Stimulated activated memory B cell treated with anti-CD40 and anti-IgM and Interleukin-4, amounts not matched to agents 10 μg/mL and 1 μg/mL and 100 μg/mL, for 72 hours (primary cell): ENCODE data around the gene TCHP.

Experiments used
- ATAC-seq: fragments of 150-1000 bp; cut with Tn5 transposase; 2 replicates; pipeline ENCODE4 v1.10.0; 2021
- H3K27ac Mint-ChIP-seq: one replicate; pipeline ENCODE4 v1.8.0; 2022; ENCODE audit warnings: mild to moderate bottlenecking, mixed read lengths
- H3K27me3 Mint-ChIP-seq: one replicate; pipeline ENCODE4 v1.8.0; 2022; ENCODE audit warnings: mixed read lengths
- H3K36me3 Mint-ChIP-seq: one replicate; pipeline ENCODE4 v1.8.0; 2022; ENCODE audit warnings: mixed read lengths
- H3K4me1 Mint-ChIP-seq: one replicate; pipeline ENCODE4 v1.8.0; 2022; ENCODE audit warnings: mixed read lengths
- H3K4me3 Mint-ChIP-seq: one replicate; pipeline ENCODE4 v1.8.0; 2022; ENCODE audit warnings: mild to moderate bottlenecking, moderate library complexity, mixed read lengths
- H3K9me3 Mint-ChIP-seq: one replicate; pipeline ENCODE4 v1.8.0; 2022; ENCODE audit warnings: mixed read lengths

TCHP gene

GRCh38 chr12:109931143-109931542, 31.1 kb downstream of the TCHP start:
- Mint-ChIP-seq H3K9me3 (no peaks in the 10 kb centered on the region), H3K27ac (no peak overlapping the region), H3K4me1 (no peaks in the 10 kb centered on the region), H3K27me3 (no peaks in the 10 kb centered on the region), H3K36me3 (peaks cover 27% of the 10 kb centered on the region), H3K4me3 (no peak overlapping the region)
- no peak for ATAC-seq

- Mint-ChIP-seq H3K4me3 (no peak overlapping the region), H3K9me3 (no peaks in the 10 kb centered on the region), H3K27ac (peak overlapping the region; percentile 1), H3K4me1 (no peaks in the 10 kb centered on the region), H3K27me3 (no peaks in the 10 kb centered on the region), H3K36me3 (peaks cover 39% of the 10 kb centered on the region)
- ATAC-seq, result no peak
Measured at GRCh38 chr12:109932878-109933503, 32.9 kb downstream of the TCHP start.

- Mint-ChIP-seq H3K9me3 (no peaks in the 10 kb centered on the region), H3K27me3 (no peaks in the 10 kb centered on the region), H3K4me3 (no peak overlapping the region), H3K27ac (no peak overlapping the region), H3K4me1 (no peaks in the 10 kb centered on the region), H3K36me3 (peaks cover 49% of the 10 kb centered on the region)
- ATAC-seq, result no peak
Measured at GRCh38 chr12:109934026-109934425, 34.0 kb downstream of the TCHP start.

GRCh38 chr12:109937371-109937770, 37.3 kb downstream of the TCHP start:
- no peak overlapping the region for H3K27ac Mint-ChIP-seq
- H3K36me3 Mint-ChIP-seq, result peaks cover 49% of the 10 kb centered on the region

GRCh38 chr12:109938947-109939346, 38.9 kb downstream of the TCHP start:
- no peak for ATAC-seq
- no peak overlapping the region for H3K27ac Mint-ChIP-seq
- no peaks in the 10 kb centered on the region for H3K9me3 Mint-ChIP-seq
- H3K36me3 Mint-ChIP-seq, result peaks cover 42% of the 10 kb centered on the region
- no peak overlapping the region for H3K4me3 Mint-ChIP-seq
- H3K4me1 Mint-ChIP-seq, result no peaks in the 10 kb centered on the region
- H3K27me3 Mint-ChIP-seq, result no peaks in the 10 kb centered on the region

More at GRCh38 chr12:109937371-109937770, 37.3 kb downstream of the TCHP start:
- no peak overlapping the region for H3K4me3 Mint-ChIP-seq
- H3K27me3 Mint-ChIP-seq, result no peaks in the 10 kb centered on the region
- H3K4me1 Mint-ChIP-seq, result no peaks in the 10 kb centered on the region
- H3K9me3 Mint-ChIP-seq, result no peaks in the 10 kb centered on the region
- ATAC-seq, result no peak

- no peaks in the 10 kb centered on the region for H3K9me3 Mint-ChIP-seq
- H3K4me3 Mint-ChIP-seq, result no peak overlapping the region
- no peak for ATAC-seq
- no peak overlapping the region for H3K27ac Mint-ChIP-seq
- H3K27me3 Mint-ChIP-seq, result no peaks in the 10 kb centered on the region
- H3K4me1 Mint-ChIP-seq, result no peaks in the 10 kb centered on the region
- H3K36me3 Mint-ChIP-seq, result peaks cover 42% of the 10 kb centered on the region
Measured at GRCh38 chr12:109939504-109939903, 39.4 kb downstream of the TCHP start.

GRCh38 chr12:109940339-109940923, 40.4 kb downstream of the TCHP start:
- Mint-ChIP-seq H3K27ac (no peak overlapping the region), H3K27me3 (no peaks in the 10 kb centered on the region)

GRCh38 chr12:109943811-109944210, 43.7 kb downstream of the TCHP start:
- Mint-ChIP-seq H3K4me1 (peaks cover 23% of the 10 kb centered on the region), H3K4me3 (no peak overlapping the region), H3K9me3 (no peaks in the 10 kb centered on the region), H3K27me3 (no peaks in the 10 kb centered on the region), H3K27ac (no peak overlapping the region), H3K36me3 (peaks cover 45% of the 10 kb centered on the region)
- ATAC-seq, result no peak

More at GRCh38 chr12:109940339-109940923, 40.4 kb downstream of the TCHP start:
- peaks cover 48% of the 10 kb centered on the region for H3K36me3 Mint-ChIP-seq
- no peak overlapping the region for H3K4me3 Mint-ChIP-seq
- no peaks in the 10 kb centered on the region for H3K4me1 Mint-ChIP-seq
- ATAC-seq, result no peak
- H3K9me3 Mint-ChIP-seq, result no peaks in the 10 kb centered on the region

- no peak for ATAC-seq
- H3K4me1 Mint-ChIP-seq, result peaks cover 23% of the 10 kb centered on the region
- no peaks in the 10 kb centered on the region for H3K9me3 Mint-ChIP-seq
- no peak overlapping the region for H3K27ac Mint-ChIP-seq
- H3K4me3 Mint-ChIP-seq, result no peak overlapping the region
- no peaks in the 10 kb centered on the region for H3K27me3 Mint-ChIP-seq
- H3K36me3 Mint-ChIP-seq, result peaks cover 37% of the 10 kb centered on the region
Measured at GRCh38 chr12:109944561-109945359, 44.7 kb downstream of the TCHP start.

GRCh38 chr12:109946505-109946904, 46.4 kb downstream of the TCHP start:
- Mint-ChIP-seq H3K36me3 (peaks cover 46% of the 10 kb centered on the region), H3K27me3 (no peaks in the 10 kb centered on the region), H3K27ac (peak overlapping the region; percentile 23), H3K4me3 (no peak overlapping the region), H3K4me1 (peaks cover 23% of the 10 kb centered on the region), H3K9me3 (no peaks in the 10 kb centered on the region)
- no peak for ATAC-seq

GRCh38 chr12:109946913-109947312, 46.8 kb downstream of the TCHP start:
- ATAC-seq, result no peak
- no peak overlapping the region for H3K4me3 Mint-ChIP-seq

GRCh38 chr12:109947521-109947920, 47.4 kb downstream of the TCHP start:
- no peak for ATAC-seq
- Mint-ChIP-seq H3K9me3 (no peaks in the 10 kb centered on the region), H3K36me3 (peaks cover 56% of the 10 kb centered on the region), H3K4me1 (peaks cover 30% of the 10 kb centered on the region), H3K4me3 (no peak overlapping the region), H3K27ac (peak overlapping the region; percentile 23), H3K27me3 (no peaks in the 10 kb centered on the region)

More at GRCh38 chr12:109946913-109947312, 46.8 kb downstream of the TCHP start:
- Mint-ChIP-seq H3K27me3 (no peaks in the 10 kb centered on the region), H3K27ac (peak overlapping the region; percentile 23), H3K9me3 (no peaks in the 10 kb centered on the region), H3K36me3 (peaks cover 50% of the 10 kb centered on the region), H3K4me1 (peaks cover 24% of the 10 kb centered on the region)

GRCh38 chr12:109948368-109948767, 48.3 kb downstream of the TCHP start:
- peak overlapping the region; percentile 23 for H3K27ac Mint-ChIP-seq
- peak overlapping the region; percentile 3 for H3K4me3 Mint-ChIP-seq
- H3K4me1 Mint-ChIP-seq, result peaks cover 39% of the 10 kb centered on the region
- H3K27me3 Mint-ChIP-seq, result no peaks in the 10 kb centered on the region
- no peak for ATAC-seq
- H3K9me3 Mint-ChIP-seq, result no peaks in the 10 kb centered on the region
- H3K36me3 Mint-ChIP-seq, result peaks cover 64% of the 10 kb centered on the region

- H3K27me3 Mint-ChIP-seq, result no peaks in the 10 kb centered on the region
- H3K27ac Mint-ChIP-seq, result peak overlapping the region; percentile 77
- H3K9me3 Mint-ChIP-seq, result no peaks in the 10 kb centered on the region
- peaks cover 67% of the 10 kb centered on the region for H3K36me3 Mint-ChIP-seq
- no peak overlapping the region for H3K4me3 Mint-ChIP-seq
- peaks cover 43% of the 10 kb centered on the region for H3K4me1 Mint-ChIP-seq
- no peak for ATAC-seq
Measured at GRCh38 chr12:109949089-109949488, 49.0 kb downstream of the TCHP start.

GRCh38 chr12:109950625-109951024, 50.6 kb downstream of the TCHP start:
- peak overlapping the region; percentile 77 for H3K27ac Mint-ChIP-seq
- ATAC-seq, result no peak
- peaks cover 65% of the 10 kb centered on the region for H3K36me3 Mint-ChIP-seq
- no peak overlapping the region for H3K4me3 Mint-ChIP-seq
- no peaks in the 10 kb centered on the region for H3K27me3 Mint-ChIP-seq
- H3K9me3 Mint-ChIP-seq, result no peaks in the 10 kb centered on the region
- H3K4me1 Mint-ChIP-seq, result peaks cover 43% of the 10 kb centered on the region
